H4 (cell line): Measurements from ENCODE around the gene PRM3. TPM values are rescaled to one million over a fixed set of nuclear protein-coding genes. Genes with fewer than 3 reads are reported as not detected.

Experiments
- DNase-seq: peaks from one replicate; pipeline ENCODE4 v3.0.0-alpha.2; 2015; ENCODE audit warnings: low spot score
- total RNA-seq: library from RNA; depleted of rRNA; stranded (reverse); fragments of >200 nt; shearing (Covaris generic); gene quantifications from 2 replicates; pipeline ENCODE4 v1.2.3, GENCODE V29; 2014

PRM3 gene
- total RNA-seq, 1 experiment from 2014 or later, result not detected

DNA sequence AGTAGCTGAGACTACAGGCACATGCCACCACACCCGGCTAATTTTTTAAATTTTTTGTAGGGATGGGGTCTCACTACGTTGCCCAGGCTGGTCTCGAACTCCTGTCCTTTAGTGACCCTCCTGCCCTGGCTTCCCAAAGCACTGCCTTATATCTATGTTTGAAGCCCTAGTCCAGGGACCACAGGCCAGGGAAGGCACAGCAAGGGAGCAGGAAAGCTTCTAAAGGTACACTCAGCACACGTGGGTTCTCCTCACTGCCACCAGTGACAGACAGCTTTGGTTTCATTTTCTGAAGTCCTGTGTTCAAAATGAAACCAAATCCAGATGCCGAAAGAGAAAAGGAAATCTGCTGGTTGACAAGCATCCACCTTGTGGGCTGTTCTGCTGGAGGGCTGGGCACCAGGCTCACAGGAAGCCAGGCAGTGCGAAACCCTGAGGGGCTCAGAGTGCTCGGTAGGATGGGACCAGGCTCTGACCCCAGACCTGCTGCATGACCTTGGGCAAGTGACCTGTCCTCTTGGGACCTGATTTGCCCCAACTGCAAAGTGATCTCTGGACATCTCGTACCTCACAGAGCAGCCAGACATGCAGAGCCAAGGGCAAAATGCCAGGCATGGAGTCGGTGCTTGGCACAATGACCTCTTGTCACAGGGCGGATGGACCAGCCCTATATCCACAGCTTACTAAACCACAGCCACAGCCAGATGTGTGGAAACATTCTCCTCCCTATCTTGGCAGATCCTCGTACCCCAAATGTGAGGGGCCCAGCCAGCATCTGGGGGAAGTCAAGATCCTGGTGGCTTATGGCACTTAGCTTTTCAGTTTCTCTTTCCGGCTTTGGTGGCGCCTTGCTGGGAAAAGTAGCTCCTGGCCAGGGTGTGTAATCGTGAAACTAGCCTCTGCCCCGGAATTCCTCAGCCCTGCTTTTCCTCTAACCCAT, 14.6 kb downstream of the PRM3 start:
- no peak for DNase-seq

DNA sequence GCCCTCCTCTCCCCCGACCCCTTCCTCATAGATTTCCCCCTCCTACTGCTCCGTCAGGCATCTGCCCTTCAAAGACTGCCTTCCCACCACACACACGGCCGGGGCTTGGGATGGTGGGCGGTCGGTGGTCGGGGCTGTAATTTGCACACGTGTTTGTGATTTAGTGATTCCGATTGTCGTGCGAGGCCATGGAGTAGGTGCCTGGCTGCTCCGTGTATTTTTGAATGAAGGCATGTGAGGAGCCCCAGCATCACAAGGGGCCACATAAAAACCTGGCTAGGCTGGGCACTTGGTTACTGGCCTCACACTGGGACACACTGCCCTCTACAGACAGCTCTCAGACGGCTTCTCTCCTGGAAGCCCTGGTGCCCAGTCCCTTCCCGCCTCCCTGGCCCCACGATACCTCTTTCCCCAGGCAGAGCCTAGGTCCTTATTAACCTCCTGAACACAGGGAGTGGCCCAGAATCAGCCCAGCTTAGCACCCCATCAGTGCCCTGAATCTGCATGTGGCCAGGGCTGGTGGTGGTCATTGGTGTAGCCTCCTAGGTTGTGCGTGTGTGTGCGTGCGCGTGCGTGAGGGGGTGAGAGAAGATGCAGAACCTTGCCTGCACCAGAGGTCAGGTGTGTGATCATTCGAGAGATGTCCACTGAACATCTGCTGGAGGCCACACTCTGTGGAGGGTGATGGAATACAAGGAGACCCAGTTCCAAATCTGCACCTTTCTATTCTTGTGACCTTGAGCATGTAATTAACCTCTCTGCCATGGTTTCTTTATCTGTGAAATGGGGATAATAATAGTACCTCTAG, 16.1 kb downstream of the PRM3 start:
- DNase-seq, result peak; percentile 85

DNA sequence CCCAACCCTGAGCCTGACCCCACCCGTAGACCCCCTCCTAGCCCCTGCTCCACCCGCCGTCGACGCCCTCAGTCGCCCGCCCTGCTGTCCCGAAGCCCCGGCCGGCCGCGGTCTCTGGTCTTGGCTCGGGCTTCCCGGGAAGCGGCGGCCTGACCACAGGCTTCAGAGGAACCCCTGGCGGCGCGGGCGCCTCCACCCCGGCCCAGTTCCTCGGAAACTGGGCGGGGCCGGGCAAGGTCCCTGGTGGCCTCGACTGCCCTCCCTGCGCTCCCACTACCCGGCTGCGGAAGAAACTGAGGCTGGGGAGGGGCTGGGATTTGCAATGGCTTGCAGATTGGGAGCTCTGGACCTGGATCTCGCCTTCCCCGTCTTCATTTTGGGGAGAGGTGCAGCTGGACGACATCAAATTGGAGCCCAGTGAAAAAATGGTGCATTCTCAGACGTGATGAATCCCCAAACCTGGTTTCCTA, 16.7 kb downstream of the PRM3 start:
- DNase-seq, result no peak

DNA sequence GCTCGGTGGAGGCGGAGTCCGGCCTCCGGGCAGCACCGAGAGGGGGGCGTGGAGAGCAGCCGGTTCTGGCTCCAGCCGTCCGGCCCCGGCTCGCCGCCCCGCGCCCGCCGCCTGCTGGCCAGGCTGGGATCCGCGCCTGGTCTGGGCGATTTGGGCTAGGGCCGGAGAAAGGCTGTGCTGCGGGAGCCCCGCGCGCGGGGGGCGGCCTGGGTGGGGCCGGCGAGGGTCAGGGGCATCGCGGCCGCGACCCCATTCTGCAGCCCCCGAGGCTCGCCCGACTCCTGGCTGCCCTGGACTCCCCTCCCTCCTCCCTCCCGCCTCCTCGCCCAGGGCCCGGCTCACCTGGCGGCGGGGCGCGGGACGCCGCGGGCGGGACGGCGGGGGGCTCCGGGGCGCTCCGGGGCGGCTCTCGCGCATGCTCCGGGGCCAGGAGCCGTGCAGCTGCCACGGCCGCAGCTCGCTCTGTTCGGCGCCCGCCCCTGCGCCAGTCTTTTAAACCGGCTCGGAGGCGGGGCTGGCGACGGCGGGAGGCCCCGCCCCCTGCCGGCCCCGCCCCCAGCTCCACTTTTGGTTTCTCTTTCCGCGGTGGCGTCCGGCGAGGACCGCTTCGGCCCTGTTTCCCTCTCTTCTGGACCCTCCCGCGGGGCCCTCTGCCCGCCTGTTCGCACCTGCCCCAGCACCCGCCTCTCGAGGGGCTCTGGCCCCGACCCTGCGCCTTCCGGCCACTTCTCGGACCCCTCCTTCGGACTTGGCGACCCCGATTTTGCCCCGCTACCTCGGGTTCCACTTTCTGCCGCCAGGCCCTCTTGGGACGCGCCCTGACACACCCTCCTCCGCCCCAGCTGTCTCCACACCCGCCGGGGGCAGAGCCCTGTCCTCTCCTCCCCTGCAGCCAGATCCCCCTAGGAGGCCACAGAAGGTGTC, 17.4 kb downstream of the PRM3 start, which contains the start of gene SOCS1:
TSS of gene SOCS1 (minus strand) at position 468 of the 924 bp plus-strand sequence. CDS start 726 bp downstream, outside the sequence.
- peak; percentile 58 for DNase-seq

DNA sequence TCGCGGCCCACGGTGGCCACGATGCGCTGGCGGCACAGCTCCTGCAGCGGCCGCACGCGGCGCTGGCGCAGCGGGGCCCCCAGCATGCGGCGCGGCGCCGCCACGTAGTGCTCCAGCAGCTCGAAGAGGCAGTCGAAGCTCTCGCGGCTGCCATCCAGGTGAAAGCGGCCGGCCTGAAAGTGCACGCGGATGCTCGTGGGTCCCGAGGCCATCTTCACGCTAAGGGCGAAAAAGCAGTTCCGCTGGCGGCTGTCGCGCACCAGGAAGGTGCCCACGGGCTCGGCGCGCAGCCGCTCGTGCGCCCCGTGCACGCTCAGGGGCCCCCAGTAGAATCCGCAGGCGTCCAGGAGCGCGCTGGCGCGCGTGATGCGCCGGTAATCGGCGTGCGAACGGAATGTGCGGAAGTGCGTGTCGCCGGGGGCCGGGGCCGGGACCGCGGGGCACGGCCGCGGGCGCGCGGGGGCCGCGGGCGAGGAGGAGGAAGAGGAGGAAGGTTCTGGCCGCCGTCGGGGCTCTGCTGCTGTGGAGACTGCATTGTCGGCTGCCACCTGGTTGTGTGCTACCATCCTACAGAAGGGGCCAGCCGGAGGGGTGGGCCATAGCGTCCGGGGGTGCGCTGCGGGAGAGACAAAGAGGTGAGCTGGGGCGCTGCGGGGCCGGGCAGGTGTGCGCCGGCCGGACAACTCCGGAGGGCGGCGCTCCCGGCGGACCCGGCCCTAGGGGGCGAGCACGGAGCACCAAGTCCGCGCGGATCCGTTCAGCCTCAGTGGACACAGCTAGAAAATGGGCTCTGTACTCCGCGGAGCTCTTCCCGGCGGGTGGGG, 18.3 kb downstream of the PRM3 start:
- DNase-seq, result no peak

DNA sequence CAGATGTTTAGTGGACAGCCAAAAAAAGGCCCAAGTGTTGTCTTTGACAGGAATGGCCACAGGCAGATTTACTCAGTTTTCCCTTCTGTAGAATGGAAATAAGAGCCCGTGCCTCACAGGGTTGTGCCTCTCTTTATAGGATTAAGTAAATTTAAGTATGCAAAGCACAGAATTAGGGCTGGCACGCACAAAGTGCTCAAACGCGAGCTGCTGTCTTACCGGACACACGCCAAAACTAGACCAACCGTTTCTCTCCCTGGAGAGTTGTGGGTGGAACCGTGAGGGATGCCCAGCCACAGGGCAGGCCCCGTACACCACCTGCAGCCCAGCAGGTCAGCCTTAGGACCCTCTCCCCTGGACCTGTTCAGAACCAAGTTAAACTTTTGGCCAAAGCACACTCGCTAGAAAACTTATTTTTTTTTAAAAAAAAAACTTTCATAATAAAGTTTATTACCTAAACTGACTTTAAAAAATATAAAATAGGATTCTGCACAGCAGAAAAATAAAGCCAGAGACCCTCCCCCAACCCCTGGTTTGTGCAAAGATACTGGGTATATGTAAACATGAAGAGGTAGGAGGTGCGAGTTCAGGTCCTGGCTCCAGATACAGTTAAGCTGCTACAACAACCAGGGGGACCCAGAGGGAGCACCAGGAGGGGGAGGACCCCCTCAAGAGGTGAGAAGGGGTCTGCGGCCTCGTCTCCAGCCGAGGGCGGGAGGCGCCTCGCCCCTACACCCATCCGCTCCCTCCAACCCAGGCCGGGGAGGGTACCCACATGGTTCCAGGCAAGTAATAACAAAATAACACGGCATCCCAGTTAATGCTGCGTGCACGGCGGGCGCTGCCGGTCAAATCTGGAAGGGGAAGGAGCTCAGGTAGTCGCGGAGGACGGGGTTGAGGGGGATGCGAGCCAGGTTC, 19.2 kb downstream of the PRM3 start:
- DNase-seq, result no peak

DNA sequence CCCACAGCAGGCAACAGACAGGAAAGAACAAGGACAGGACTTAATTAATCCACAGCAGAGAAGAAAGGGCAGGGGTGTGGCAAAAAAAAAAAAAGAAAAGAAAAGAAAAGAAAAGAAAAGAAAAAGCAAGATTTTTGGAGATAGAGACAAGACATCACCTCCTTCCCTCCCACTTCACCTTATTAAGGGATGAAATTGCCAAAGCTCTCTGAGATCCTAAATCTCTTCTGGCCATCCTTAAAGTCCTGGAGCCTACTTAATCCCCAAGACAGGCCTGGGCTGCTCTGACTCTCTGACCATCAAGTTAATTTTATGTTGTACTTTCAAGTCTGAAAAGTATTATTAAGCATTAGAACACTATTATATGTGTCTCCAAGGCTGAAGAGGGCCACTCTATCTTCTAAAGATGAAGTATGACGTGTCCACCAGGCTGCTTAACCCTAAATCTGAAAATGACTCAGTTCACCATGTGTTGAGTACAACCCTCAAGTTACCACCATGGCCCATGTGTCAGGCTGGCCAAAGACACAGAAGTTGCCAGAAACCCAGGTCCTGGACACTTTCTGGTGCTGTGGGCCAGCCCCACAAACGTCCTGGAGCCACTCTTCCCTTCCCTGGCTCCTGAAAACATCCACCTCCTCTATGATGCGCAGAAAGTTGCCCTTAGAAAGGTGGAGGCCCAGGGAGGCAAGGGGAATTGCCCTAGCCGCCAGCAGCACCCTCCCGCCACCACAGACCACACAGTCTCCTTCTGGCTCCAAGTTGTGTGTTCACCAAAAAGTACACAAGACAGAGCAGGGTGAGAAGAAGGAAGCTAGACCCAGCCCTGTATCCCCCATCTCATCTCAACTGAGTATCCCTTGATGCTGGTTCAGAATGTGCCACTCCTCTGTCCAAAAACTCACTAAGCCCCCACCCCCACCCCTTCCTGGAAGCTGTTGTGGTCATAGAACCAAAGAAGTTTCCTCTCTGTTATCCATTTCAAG, 20.1 kb downstream of the PRM3 start:
- no peak for DNase-seq

DNA sequence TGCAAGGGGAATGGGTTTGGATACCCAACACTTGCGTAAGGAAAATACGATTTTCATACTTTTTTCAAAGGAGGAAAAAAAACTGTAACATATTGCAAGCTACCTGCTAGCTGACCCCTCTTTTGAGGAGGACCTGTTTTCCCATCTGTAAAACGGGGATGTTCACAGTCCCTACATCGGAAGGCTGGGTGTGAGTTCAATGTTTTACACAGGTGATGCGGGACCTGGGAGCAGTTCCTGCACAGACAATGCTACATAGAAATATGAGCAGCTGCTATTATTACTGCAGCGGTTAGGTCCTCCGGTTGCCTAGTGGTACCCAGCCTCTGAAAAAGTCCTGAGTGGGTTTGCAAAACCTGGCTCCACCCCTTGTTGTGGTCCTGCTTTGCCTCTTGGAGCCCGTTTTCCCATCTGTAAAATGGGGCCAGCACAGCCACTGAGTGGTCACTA, 20.9 kb downstream of the PRM3 start:
- no peak for DNase-seq

DNA sequence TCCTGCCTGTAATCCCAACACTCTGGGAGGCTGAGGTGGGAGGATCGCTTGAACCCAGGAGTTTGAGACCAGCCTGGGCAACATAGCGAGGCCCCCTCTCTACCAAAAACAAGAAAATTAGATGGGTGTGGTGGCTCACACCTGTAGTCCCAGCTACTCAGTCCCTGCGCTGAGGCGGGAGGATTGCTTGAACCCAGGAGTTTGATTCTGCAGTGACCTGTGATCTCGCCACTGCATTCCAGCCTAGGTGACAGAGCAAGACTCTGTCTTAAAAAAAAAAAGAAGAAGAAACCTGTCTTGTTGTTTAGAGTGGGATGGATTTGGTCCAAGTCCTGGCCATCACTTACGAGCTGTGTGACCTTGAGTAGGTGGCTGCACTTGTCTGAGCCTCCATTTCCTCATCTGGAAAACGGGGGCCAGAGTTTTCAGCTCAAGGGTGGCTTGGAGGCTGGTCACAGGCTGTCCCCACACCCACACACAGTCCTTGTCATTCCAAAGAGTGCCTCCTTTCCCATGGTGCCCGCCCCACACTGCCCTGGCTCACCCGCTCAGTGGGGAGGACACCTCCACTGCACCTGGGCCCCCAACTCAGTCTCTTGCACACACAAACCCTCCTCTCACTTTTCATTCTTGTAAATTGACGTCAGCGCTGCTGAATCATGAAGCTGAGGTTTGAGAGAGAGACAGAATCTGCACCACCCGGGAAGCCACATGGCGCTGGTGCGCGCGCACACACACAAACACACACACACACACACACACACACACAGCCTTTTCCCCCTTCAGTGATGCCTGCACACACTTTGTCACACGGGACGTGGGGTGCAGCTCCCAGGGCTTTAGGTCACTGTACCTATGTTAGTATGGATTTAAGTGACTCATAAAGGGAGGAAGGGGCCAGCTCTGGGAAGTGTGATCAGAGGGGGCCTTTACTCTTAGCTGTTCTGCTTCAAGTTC, 21.6 kb downstream of the PRM3 start:
- DNase-seq, result peak; percentile 58

DNA sequence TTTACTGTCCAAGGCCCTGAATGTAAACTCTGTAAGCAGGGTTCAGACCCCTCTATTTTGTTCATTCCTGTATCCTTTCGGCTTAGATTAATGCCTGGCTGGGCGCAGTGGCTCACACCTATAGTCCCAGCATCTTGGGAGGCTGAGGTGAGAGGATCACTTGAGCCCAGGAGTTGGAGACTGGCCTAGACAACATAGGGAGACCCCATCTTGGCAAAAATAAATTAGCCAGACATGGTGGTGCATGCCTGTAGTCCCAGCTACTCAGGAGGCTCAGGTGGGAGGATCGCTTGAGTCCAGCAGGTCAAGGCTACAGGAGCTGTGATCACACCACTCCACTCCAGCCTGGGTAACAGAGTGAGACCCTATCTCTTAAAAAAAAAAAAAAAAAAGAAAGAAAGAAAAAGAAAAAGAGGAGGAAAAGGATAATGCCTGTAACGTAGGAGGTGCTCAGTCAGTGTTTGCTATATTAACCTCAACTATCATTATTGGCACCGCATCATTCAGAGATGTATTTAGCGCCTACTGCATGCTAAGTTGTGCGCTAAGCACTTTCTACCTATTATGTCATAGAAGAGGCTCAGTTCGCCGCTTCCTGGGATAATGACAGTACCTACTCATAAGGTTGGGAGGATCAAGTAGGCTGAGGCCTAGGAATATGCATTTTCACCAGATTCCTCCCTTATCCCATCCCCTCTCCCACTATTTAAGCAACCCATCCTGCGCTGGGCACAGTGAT, 22.5 kb downstream of the PRM3 start:
- DNase-seq, result no peak

DNA sequence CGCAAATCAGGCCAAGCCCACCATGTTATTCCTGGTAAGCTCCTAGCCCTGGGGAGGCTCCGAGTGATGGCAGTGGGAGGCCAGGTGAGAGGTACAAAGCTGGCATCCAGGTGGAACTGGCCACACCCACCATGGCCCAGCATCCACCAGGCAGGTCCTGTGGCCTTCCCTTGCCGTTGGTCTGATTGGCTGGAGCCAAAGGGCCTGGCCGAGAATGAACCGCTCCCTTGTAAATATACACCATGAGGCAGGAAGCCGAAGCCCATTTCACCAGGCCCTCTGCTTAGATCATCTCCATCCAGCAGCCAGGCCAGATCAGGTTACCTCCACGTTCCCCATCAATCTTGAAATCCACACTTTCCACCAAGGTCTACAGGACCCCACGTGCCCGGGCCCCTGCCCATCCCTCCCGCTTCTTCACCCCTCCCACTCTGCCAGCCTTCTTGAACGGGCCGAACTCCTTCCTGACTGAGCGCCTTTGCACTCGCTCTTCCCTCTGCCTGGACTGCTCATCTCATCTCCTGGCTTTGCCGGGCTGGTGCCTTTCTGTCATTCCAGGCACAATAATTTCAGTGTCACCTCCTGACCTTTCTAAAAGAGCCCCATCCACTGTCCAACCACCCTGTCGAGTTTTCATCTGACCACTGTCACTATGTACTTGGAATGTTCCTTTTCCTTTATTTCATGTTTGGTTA, 23.2 kb downstream of the PRM3 start:
- DNase-seq, result no peak

DNA sequence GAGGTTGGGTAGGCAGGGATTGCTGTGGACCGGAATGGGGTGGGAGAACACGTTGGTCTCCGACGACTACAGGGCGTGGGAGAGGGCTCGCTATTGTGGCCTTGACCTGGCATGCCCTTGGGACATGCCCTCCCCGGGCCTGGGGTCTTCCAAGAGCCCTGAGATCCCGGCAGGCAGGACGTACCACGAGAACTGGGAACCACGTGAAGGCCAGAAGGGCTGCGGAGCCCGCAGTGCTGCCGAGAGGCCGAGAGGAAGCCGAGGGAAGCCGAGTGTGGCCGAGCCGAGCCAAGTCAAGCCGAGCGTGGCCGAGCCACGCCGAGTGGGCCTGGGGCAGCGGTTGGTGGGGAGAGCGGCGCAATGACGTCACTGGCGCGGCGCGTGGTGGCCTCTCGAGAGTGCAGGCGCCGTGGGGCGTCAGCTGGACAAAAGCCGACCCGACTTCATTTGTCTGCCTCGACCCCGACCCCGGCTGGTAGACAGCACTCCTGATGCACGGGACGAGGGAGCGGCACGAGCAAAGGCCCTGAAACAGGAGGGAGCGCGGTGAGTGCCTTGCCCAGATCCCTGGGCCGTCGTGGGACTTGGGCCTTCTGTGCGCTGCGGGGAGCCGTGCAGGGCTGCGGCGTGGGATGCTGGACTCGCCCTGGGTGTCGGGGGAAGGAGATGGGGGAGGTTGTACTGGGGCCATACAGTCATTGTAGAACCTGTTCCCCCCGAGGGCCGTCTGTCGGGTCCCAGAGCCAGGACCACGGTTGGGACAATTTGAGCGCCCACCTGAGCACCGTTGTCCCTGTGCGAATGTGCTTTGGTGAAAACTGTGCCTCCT, 24.0 kb downstream of the PRM3 start:
- DNase-seq, result no peak

DNA sequence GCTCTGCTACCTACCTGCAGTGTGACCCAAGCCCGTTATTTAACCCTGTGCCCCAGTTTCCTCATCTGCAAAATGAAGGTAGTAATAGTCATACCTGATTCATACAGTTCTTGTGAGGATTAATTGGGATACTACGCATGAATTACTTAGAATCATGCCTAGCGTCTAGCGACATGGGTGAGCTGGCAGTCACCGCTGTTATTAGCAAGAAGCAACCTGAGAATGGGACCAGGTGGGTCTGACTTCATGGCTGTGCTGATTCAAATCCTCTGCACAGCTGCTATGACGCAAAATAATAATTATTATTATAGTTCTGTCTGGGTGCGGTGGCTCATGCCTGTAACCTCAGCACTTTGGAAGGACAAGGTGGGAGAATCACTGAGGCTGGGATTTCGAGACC, 25.3 kb downstream of the PRM3 start:
- no peak for DNase-seq

DNA sequence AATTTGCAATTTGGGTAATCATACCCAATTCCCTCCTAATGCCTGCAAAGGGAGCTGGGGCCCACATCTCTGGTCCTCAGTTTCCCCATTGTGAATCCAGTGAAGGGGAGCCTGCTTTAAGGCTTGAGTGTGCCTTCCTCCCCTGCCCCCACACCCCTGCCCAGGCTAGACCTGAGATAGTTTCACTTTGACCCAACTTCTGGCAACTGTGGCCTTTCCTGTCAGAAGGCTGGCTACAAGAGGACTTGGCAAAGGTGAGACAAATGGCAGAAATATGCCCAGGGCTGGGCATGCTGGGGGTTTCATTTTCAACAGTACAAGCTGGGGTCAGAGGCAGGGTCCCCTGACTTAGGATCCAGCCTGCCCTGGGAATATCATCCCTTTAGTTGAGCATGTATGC, 27.4 kb downstream of the PRM3 start:
- DNase-seq, result no peak
